ENCODE measurements around the gene ZBTB42.

GRCh38 chr14:104802394-104803184, 1.7 kb downstream of the ZBTB42 start:
- TF ChIP-seq JUND (IDR thresholded peaks at IDR 0.05): no peak
- no peak for TF ChIP-seq EP300 (IDR thresholded peaks at IDR 0.05; ENCODE audit: borderline replicate concordance in 1 of 2, low read depth in 1 of 2, low read length in 1 of 2)
- no peak for TF ChIP-seq CHD2 (IDR thresholded peaks at IDR 0.05; ENCODE audit: low read length, partially characterized antibody)
- no peak for TF ChIP-seq CTCF (IDR thresholded peaks at IDR 0.05)
- no peak for TF ChIP-seq POLR2AphosphoS5 (IDR thresholded peaks at IDR 0.05; ENCODE audit: low read depth, low read length)
- TF ChIP-seq RCOR1 (IDR thresholded peaks at IDR 0.05; ENCODE audit: low read length): no peak
- TF ChIP-seq USF2 (IDR thresholded peaks at IDR 0.05; ENCODE audit: borderline replicate concordance, low read depth, low read length): no peak
- no peak for TF ChIP-seq REST (IDR thresholded peaks at IDR 0.05; ENCODE audit: low read depth, low read length)
- no peak for TF ChIP-seq TAF1 (IDR thresholded peaks at IDR 0.05; ENCODE audit: borderline replicate concordance, low read depth, low read length)
- no peak for TF ChIP-seq SIN3A (IDR thresholded peaks at IDR 0.05; ENCODE audit: borderline replicate concordance, low read depth, low read length)
- no peak for TF ChIP-seq YY1 (IDR thresholded peaks at IDR 0.05; ENCODE audit: low read depth)
